ENCODE results near the gene NCR1. TPM values are rescaled to one million over a fixed set of nuclear protein-coding genes. Genes with fewer than 3 reads are reported as not detected.

NCR1 gene
- total and polyA plus RNA-seq, 10 of the 15 experiments (the other 5 are each of a cell fraction or from before 2014, with no cell fraction given), result 0.06 to 6.9 (median 0.13) TPM; not detected in 7

DNA sequence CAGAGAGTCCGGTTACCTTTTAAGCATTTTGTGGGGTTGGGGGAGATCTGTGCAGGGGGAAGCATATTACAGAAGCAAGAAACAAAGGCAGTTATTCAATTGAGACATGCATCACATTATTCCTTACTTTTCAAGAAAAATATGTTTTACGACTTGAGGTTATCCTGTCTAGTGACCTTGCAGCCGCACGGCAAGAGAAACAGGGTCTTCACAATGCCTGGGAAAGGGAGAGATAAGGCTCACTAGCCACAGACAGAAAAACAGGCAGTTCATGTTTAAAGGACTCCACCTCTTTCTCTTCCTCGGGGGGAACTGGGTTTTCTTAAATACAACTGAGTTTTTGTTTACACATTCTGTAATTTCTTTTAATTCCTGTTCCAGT lies 536 bp upstream of the NCR1 start:
- intact Hi-C loops (cut with micrococcal nuclease; ENCODE audit: unreplicated experiment), result no loop called here
- no peak overlapping the region for H3K27ac ChIP-seq (ENCODE audit: control insufficient read depth, insufficient read depth)
- SMC1A ChIA-PET (ENCODE audit: uncharacterized antibody, unreplicated experiment), result no interaction called here
- H3K36me3 ChIP-seq (ENCODE audit: control insufficient read depth in 2 of 2, insufficient read depth in 2 of 2, low read length in 1 of 2), result no peaks in the 10 kb centered on the region
- no peaks in the 10 kb centered on the region for H3K79me2 ChIP-seq (ENCODE audit: control insufficient read depth, insufficient read depth, low read length)
- WGBS (ENCODE audit: insufficient coverage, insufficient replicate concordance, low lambda C conversion rate, missing lambda C conversion rate), result 38% methylated on average over 5 of the region's 5 CpGs
- H3K4me2 ChIP-seq (ENCODE audit: control insufficient read depth, insufficient read depth), result 0 out of 2 replicates have a peak overlapping the region, but pooled peaks have one; percentile 3
- H3K4me3 ChIP-seq, result no peak overlapping the region
- CTCF ChIA-PET, result no interaction called here
- ATAC-seq (no peak), FAIRE-seq (no peak), DNase-seq (ENCODE audit: low read depth, low spot score) (no peak)
- no peaks in the 10 kb centered on the region for H4K20me1 ChIP-seq (ENCODE audit: control insufficient read depth, insufficient read depth)
- in situ Hi-C loops (cut with MboI), result no loop called here
- H2AFZ ChIP-seq (ENCODE audit: control insufficient read depth, low read depth, low read length), result peak overlapping the region; percentile 67
- H3K9ac ChIP-seq (ENCODE audit: control insufficient read depth, insufficient read depth, low read length), result no peak overlapping the region
- RAD21 ChIA-PET (ENCODE audit: unreplicated experiment), result no interaction called here
- POLR2A ChIA-PET, result interaction anchor here (0.6 kb wide), 1 partner anchor 417 kb away, joined by 9 read pairs; no protein-coding TSS in a partner anchor
- H3K9me3 ChIP-seq (replicated peaks; ENCODE audit: control insufficient read depth, insufficient read depth, low read length), result no peaks in the 10 kb centered on the region
- TF ChIP-seq POLR2AphosphoS5 (IDR thresholded peaks at IDR 0.05; ENCODE audit: low read length) (no peak), TCF12 (IDR thresholded peaks at IDR 0.05; ENCODE audit: low read depth, low read length) (no peak), EZH2 (IDR thresholded peaks at IDR 0.05; ENCODE audit: borderline replicate concordance, control insufficient read depth, low read depth, low read length) (no peak), IKZF2 (IDR thresholded peaks at IDR 0.05) (no peak), YY1 (IDR thresholded peaks at IDR 0.05; ENCODE audit: low read depth, low read length) (no peak), CHD2 (IDR thresholded peaks at IDR 0.05; ENCODE audit: borderline replicate concordance, low read depth, low read length) (no peak), NRF1 (conservative IDR thresholded peaks at IDR 0.05; ENCODE audit: low read depth, low read length) (no peak), MXI1 (IDR thresholded peaks at IDR 0.05; ENCODE audit: low read depth, low read length) (no peak), SIN3A (IDR thresholded peaks at IDR 0.05; ENCODE audit: low read depth, low read length) (no peak), BACH1 (IDR thresholded peaks at IDR 0.05; ENCODE audit: borderline replicate concordance) (no peak)
- no peaks in the 10 kb centered on the region for H3K27me3 ChIP-seq (replicated peaks in 1 of 2; ENCODE audit: control insufficient read depth in 2 of 2, insufficient read depth in 2 of 2, low read length in 1 of 2)
- BruUV-seq (replicated peaks), result no TSS peak
- H3K4me1 ChIP-seq (ENCODE audit: control insufficient read depth, insufficient read depth, low read length), result peaks cover 4% of the 10 kb centered on the region; the same call in 1 of the 2 replicates
